H9 (cell line): ENCODE data around the gene PDIA2. TPM values are rescaled to one million over a fixed set of nuclear protein-coding genes. Genes with fewer than 3 reads are reported as not detected.

Experiments used
- DNase-seq: peaks from one replicate; pipeline ENCODE4 v3.0.0-alpha.2; 2017
- H2AFZ ChIP-seq: one replicate; pipeline ENCODE4 v1.6.1; 2013; ENCODE audit warnings: mild to moderate bottlenecking, low read length, control low read depth, moderate library complexity
- H2AK5ac ChIP-seq: 2 replicates; pipeline ENCODE4 v1.6.1; 2013; ENCODE audit warnings: low read length, control low read depth, mixed read lengths; ENCODE audit not compliant: insufficient read length
- H2BK120ac ChIP-seq: one replicate; pipeline ENCODE4 v1.6.1; 2013; ENCODE audit warnings: low read depth, mild to moderate bottlenecking, low read length, control low read depth, inconsistent platforms; ENCODE audit not compliant: poor library complexity, severe bottlenecking
- H2BK12ac ChIP-seq: 2 replicates; pipeline ENCODE4 v1.6.1; 2013; ENCODE audit warnings: low read length, control low read depth, mixed read lengths, low read depth; ENCODE audit not compliant: insufficient read length
- H2BK15ac ChIP-seq: 2 replicates; pipeline ENCODE4 v1.6.1; 2013; ENCODE audit warnings: low read depth, low read length, control low read depth
- H2BK20ac ChIP-seq: one replicate; pipeline ENCODE4 v1.6.1; 2013; ENCODE audit warnings: low read depth, mild to moderate bottlenecking, low read length, control low read depth, inconsistent platforms; ENCODE audit not compliant: poor library complexity, severe bottlenecking
- H2BK5ac ChIP-seq: 2 replicates; pipeline ENCODE4 v1.6.1; 2013; ENCODE audit warnings: low read length, control low read depth, mixed read lengths; ENCODE audit not compliant: insufficient read length
- H3K14ac ChIP-seq: 2 replicates; pipeline ENCODE4 v1.6.1; 2013; ENCODE audit warnings: low read length, control low read depth; ENCODE audit not compliant: insufficient read depth
- H3K18ac ChIP-seq: 2 replicates; pipeline ENCODE4 v1.6.1; 2013; ENCODE audit warnings: low read depth, mild to moderate bottlenecking, mixed read lengths, low read length, control low read depth; ENCODE audit not compliant: insufficient read length
- H3K23ac ChIP-seq: 2 replicates; pipeline ENCODE4 v1.6.1; 2013; ENCODE audit warnings: low read length, control low read depth, mixed read lengths, low read depth; ENCODE audit not compliant: insufficient read length
- H3K23me2 ChIP-seq: 2 replicates; pipeline ENCODE4 v1.6.1; 2013; ENCODE audit warnings: low read depth, mild to moderate bottlenecking, mixed read lengths, low read length, control low read depth; ENCODE audit not compliant: insufficient read length, poor library complexity, severe bottlenecking
- H3K27ac ChIP-seq: 2 replicates; pipeline ENCODE4 v1.5.1; 2013; ENCODE audit warnings: low read length, control low read depth, mixed read lengths, low read depth; ENCODE audit not compliant: insufficient read length
- H3K27me3 ChIP-seq: 2 replicates; pipeline ENCODE4 v1.6.1; 2013; ENCODE audit warnings: low read length, control low read depth, inconsistent platforms; ENCODE audit not compliant: insufficient read depth
- H3K4ac ChIP-seq: 2 replicates; pipeline ENCODE4 v1.6.1; 2013; ENCODE audit warnings: low read depth, mild to moderate bottlenecking, control low read depth, inconsistent platforms, low read length, moderate library complexity
- H3K4me1 ChIP-seq: 2 replicates; pipeline ENCODE4 v1.6.1; 2013; ENCODE audit warnings: low read length, control low read depth, inconsistent platforms; ENCODE audit not compliant: insufficient read depth
- H3K4me2 ChIP-seq: 2 replicates; pipeline ENCODE4 v1.6.1; 2013; ENCODE audit warnings: low read length, control low read depth, mixed read lengths; ENCODE audit not compliant: insufficient read length, insufficient read depth
- H3K56ac ChIP-seq: 2 replicates; pipeline ENCODE4 v1.6.1; 2013; ENCODE audit warnings: low read depth, mild to moderate bottlenecking, mixed read lengths, low read length, control low read depth; ENCODE audit not compliant: insufficient read length
- H3K79me1 ChIP-seq: 2 replicates; pipeline ENCODE4 v1.6.1; 2013; ENCODE audit warnings: low read depth, mild to moderate bottlenecking, moderate library complexity, low read length, control low read depth, inconsistent platforms; ENCODE audit not compliant: insufficient read depth, poor library complexity, severe bottlenecking
- H3K79me2 ChIP-seq: 2 replicates; pipeline ENCODE4 v1.6.1; 2013; ENCODE audit warnings: low read length, control low read depth, inconsistent platforms; ENCODE audit not compliant: insufficient read depth
- H3K9ac ChIP-seq: 2 replicates; pipeline ENCODE4 v1.6.1; 2013; ENCODE audit warnings: low read length, control low read depth, mixed read lengths; ENCODE audit not compliant: insufficient read length; ENCODE audit errors: extremely low read depth
- H3K9me3 ChIP-seq: one replicate; pipeline ENCODE4 v1.6.1; 2013; ENCODE audit warnings: low read depth, low read length, inconsistent platforms; ENCODE audit not compliant: control insufficient read depth
- H3T11ph ChIP-seq: one replicate; pipeline ENCODE4 v1.6.1; 2013; ENCODE audit warnings: mild to moderate bottlenecking, low read length, control low read depth, inconsistent platforms
- H4K20me1 ChIP-seq: one replicate; pipeline ENCODE4 v1.6.1; 2013; ENCODE audit not compliant: control insufficient read depth, insufficient read length, insufficient read depth
- H4K5ac ChIP-seq: 2 replicates; pipeline ENCODE4 v1.6.1; 2013; ENCODE audit warnings: low read depth, mild to moderate bottlenecking, mixed read lengths, low read length, control low read depth; ENCODE audit not compliant: insufficient read length
- H4K8ac ChIP-seq: replicated peaks from 2 replicates; pipeline ENCODE4 v1.6.1; 2013; ENCODE audit warnings: low read length, control low read depth, mixed read lengths, low read depth; ENCODE audit not compliant: insufficient read length
- H4K91ac ChIP-seq: 2 replicates; pipeline ENCODE4 v1.6.1; 2013; ENCODE audit warnings: low read depth, mild to moderate bottlenecking, moderate library complexity, mixed read lengths, low read length, control low read depth; ENCODE audit not compliant: insufficient read length
- H3K27ac Mint-ChIP-seq, 3 experiments: 2 replicates in 2 of 3; 3 replicates in 1 of 3; pipeline ENCODE4 v1.8.0; 2020 to 2021; ENCODE audit warnings: mixed read lengths in 3 of 3, mild to moderate bottlenecking in 1 of 3, moderate library complexity in 1 of 3
- H3K27me3 Mint-ChIP-seq: 2 replicates; pipeline ENCODE4 v1.8.0; 2021; ENCODE audit warnings: low read depth, mild to moderate bottlenecking, moderate library complexity, mixed read lengths
- H3K36me3 Mint-ChIP-seq, 3 experiments: 2 replicates in 2 of 3; 3 replicates in 1 of 3; pipeline ENCODE4 v1.8.0; 2020 to 2021; ENCODE audit warnings: low read depth in 3 of 3, mixed read lengths in 3 of 3; ENCODE audit not compliant: insufficient read depth in 1 of 3
- H3K4me1 Mint-ChIP-seq, 2 experiments: 2 replicates each; pipeline ENCODE4 v1.8.0; 2020; ENCODE audit warnings: mixed read lengths in 2 of 2
- H3K4me3 Mint-ChIP-seq, 2 experiments: 2 replicates in 1 of 2; 3 replicates in 1 of 2; pipeline ENCODE4 v1.8.0; 2020 to 2021; ENCODE audit warnings: mild to moderate bottlenecking in 2 of 2, mixed read lengths in 2 of 2, moderate library complexity in 1 of 2
- H3K9me3 Mint-ChIP-seq, 2 experiments: 2 replicates in 1 of 2; 3 replicates in 1 of 2; pipeline ENCODE4 v1.8.0; 2020; ENCODE audit warnings: mild to moderate bottlenecking in 2 of 2, mixed read lengths in 2 of 2, moderate library complexity in 1 of 2
- CTCF ChIP-seq: fragments of 200-600 bp; sonication (generic); conservative IDR thresholded peaks from 3 replicates; pipeline ENCODE4 v1.8.0; 2021; ENCODE audit warnings: antibody characterized with exemption, mild to moderate bottlenecking
- WGBS: extraction: QIAGEN DNeasy Blood & Tissue Kit; methylation state at CpG from one replicate; pipeline ENCODE4 v1.1.7; 2013; ENCODE audit warnings: missing lambda C conversion rate, low lambda C conversion rate, mixed read lengths; ENCODE audit not compliant: insufficient read length; ENCODE audit errors: extremely low coverage; 5-methylcytosine and 5-hydroxymethylcytosine counted together
- total RNA-seq: library from RNA; stranded (reverse); gene quantifications from 2 replicates; pipeline ENCODE4 v1.2.1, GENCODE V29; 2021

The PDIA2 gene
- total RNA-seq, 1 experiment from 2014 or later = 1.4 TPM

GRCh38 chr16:268141-269053, 14.6 kb upstream of the PDIA2 start:
- no peaks in the 10 kb centered on the region for H3K9me3 ChIP-seq
- no peak overlapping the region for H2BK12ac ChIP-seq
- no peak for TF ChIP-seq CTCF
- WGBS = no CpG with 5 or more reads among the region's 40 CpGs
- no peak overlapping the region for H3K9ac ChIP-seq
- H3K4me1 ChIP-seq = no peaks in the 10 kb centered on the region
- H2BK120ac ChIP-seq = no peak overlapping the region
- peak overlapping the region; percentile 21 for H4K8ac ChIP-seq
- Mint-ChIP-seq H3K27ac (peak overlapping the region in 2 of 3 experiments; percentile 44 to 61; a peak in 3 of 7 replicates), H3K4me3 (no peak overlapping the region), H3K9me3 (no peaks in the 10 kb centered on the region; a peak in 1 of 5 replicates), H3K27me3 (no peaks in the 10 kb centered on the region), H3K4me1 (peaks cover 0 to 6% of the 10 kb centered on the region in 2 experiments; a peak in 1 of 4 replicates), H3K36me3 (peaks cover 0 to 8% (median 4%) of the 10 kb centered on the region in 3 experiments; a peak in 3 of 7 replicates)
- peak; percentile 38 for DNase-seq
- H3K4ac ChIP-seq = no peak overlapping the region
- no peak overlapping the region for H3K14ac ChIP-seq
- no peak overlapping the region for H3T11ph ChIP-seq
- H3K79me1 ChIP-seq = no peaks in the 10 kb centered on the region
- no peak overlapping the region for H3K23ac ChIP-seq
- H3K27me3 ChIP-seq = no peaks in the 10 kb centered on the region
- H3K4me2 ChIP-seq = no peak overlapping the region
- no peak overlapping the region for H4K5ac ChIP-seq
- H2BK20ac ChIP-seq = no peak overlapping the region
- H3K23me2 ChIP-seq = no peaks in the 10 kb centered on the region
- no peak overlapping the region for H3K56ac ChIP-seq
- H2AFZ ChIP-seq = no peak overlapping the region
- no peak overlapping the region for H2BK5ac ChIP-seq
- no peaks in the 10 kb centered on the region for H4K20me1 ChIP-seq
- no peak overlapping the region for H3K27ac ChIP-seq
- no peak overlapping the region for H2BK15ac ChIP-seq
- H3K79me2 ChIP-seq = no peaks in the 10 kb centered on the region
- no peak overlapping the region for H4K91ac ChIP-seq
- no peak overlapping the region for H2AK5ac ChIP-seq
- no peak overlapping the region for H3K18ac ChIP-seq
